Spleen (tissue), 7 donors: Measurements from ENCODE around the gene AOAH.

Source experiments
- CTCF ChIP-seq, 11 experiments: fragments of 200-600 bp in 7 of 11; fragments of 450-650 bp in 4 of 11; sonication (generic) in 4 of 11; IDR thresholded peaks in 8 of 11; conservative IDR thresholded peaks in 3 of 11; 1 replicate in 7 of 11; 2 replicates in 4 of 11; pipeline versions ENCODE4 v1.4.0 to v1.8.0; 2016 to 2021; ENCODE audit warnings: antibody characterized with exemption in 11 of 11, inconsistent platforms in 4 of 11, mild to moderate bottlenecking in 1 of 11
- POLR2A ChIP-seq, 3 donors: fragments of 450-650 bp; IDR thresholded peaks; one replicate each; pipeline ENCODE4 v1.5.1; 2017; ENCODE audit warnings: antibody characterized with exemption in 3 of 3, mild to moderate bottlenecking in 1 of 3
- donor health status: DM: no; HTN: no; CAD: no; lungs with moderate emphysema.
- donor health status: DM: no; HTN: no; CAD: no.
- donor health status: DM: no; HTN: no; CAD: no.

DNA sequence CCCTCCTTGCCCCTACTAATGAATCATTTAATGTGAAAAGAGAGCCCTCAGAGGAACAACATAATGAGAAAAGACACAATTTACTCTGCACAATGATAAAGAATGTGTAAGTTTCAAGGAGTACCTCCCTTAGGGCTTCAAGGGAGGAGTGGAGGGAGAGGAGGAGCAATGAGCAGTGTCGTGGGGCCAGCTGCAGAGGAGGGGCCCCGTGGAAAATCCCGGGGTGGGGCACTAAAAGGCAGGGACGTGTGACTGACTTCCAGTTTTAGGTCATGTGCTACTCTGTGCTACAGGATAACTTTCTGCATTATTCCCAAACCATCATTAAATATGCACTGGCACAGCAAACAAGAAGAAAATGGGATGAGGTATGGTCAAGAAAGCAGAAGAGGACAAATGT, 226.5 kb downstream of the AOAH start:
- TF ChIP-seq CTCF (IDR thresholded peaks at IDR 0.05 in 8 of 11, conservative IDR thresholded peaks at IDR 0.05 in 3 of 11) (no peak), POLR2A (IDR thresholded peaks at IDR 0.05) (no peak)
